Measurements from ENCODE around the gene UGT1A8. TPM values are rescaled to one million over a fixed set of nuclear protein-coding genes. Genes with fewer than 3 reads are reported as not detected.
"Not testable (repeated sequence)": the region's sequence is repeated elsewhere in the genome, so short reads cannot be mapped to it uniquely, and the experiment has no call there.

The UGT1A8 gene
- total and polyA plus RNA-seq, 3 experiments from 2014 or later, result not detected

DNA sequence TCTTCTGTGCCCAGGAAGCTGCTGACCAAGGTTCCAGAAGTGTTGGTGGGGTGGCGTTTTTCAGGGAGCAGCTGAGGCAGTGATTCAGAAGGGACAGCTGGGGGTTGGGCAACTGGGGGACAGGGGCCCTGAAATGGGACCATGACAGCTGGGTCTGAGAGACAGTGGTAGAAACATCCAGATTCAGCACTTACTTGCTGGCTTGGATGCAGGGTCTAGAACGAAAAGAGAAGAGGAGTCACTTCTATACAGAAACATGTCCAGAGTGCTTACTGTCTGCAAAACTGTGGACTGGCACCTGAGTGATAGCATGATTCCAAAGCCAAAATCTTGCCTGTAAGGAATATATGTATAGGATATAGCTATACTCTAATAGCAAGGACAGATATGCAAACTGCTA is 128.4 kb downstream of the UGT1A8 start:
- POLR2A ChIA-PET, result not testable (repeated sequence)

DNA sequence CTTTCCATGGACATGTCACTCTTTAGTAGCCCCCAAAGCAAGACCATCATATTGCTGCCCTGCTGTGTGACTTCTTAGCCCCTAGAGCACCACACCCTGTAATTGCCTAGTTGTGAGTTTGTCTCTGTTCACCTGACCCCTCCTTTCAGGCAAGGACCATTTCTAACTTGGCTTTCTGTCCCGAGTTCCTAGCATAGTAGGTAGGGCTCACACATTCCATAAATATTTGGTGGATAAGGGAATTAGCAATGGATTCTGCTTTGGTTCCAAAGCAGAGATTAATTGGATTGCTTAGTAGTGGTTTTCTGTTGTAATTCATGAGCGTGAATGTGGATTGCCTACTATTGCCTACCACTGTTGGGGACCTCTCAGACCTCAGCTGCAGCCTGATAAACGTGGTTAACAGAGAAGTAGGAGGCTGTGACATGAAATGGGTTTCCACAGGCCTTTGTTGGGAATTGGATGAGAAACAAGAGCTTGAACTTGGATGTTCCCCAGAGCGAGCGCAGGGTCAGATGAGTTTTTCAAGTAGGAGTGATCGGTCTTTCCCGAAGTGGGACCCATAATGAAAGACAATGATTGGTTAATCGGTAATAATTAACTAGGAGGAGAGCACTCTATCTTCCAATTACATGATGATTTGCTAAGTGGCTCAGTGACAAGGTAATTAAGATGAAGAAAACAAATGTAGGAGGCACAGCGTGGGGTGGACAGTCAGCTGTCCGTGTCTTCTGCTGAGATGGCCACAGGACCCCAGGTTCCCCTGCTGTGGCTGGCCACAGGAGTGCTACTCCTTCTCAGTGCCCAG is 129.2 kb downstream of the UGT1A8 start:
- H3K4me1 Mint-ChIP-seq, result no peaks in the 10 kb centered on the region
- H3K27ac ChIP-seq (ENCODE audit: low read depth, low read length), result no peak overlapping the region
- H3K9me3 Mint-ChIP-seq, result peaks cover 7 to 16% (median 12%) of the 10 kb centered on the region in 5 donors
- peaks cover 0 to 8% (median 0%) of the 10 kb centered on the region in 3 donors for H3K36me3 Mint-ChIP-seq
- no peak for DNase-seq
- H3K27me3 ChIP-seq (ENCODE audit: insufficient read depth, low read length, poor library complexity, severe bottlenecking), result no peaks in the 10 kb centered on the region
- H3K36me3 ChIP-seq (ENCODE audit: insufficient read depth, low read length), result no peaks in the 10 kb centered on the region
- no peak overlapping the region for H3K27ac Mint-ChIP-seq
- H3K27me3 Mint-ChIP-seq, result peaks cover 11 to 59% of the 10 kb centered on the region in 2 donors
- ChIA-PET POLR2A (no interaction called here), CTCF (no interaction called here)
- H3K4me1 ChIP-seq (ENCODE audit: insufficient read depth, low read length), result no peaks in the 10 kb centered on the region
- no peak overlapping the region for H3K4me3 ChIP-seq (ENCODE audit: low read length)
- H3K4me3 Mint-ChIP-seq, result no peak overlapping the region
- H3K9me3 ChIP-seq (ENCODE audit: low read length), result no peaks in the 10 kb centered on the region

More for the DNA sequence above, 128.4 kb downstream of the UGT1A8 start:
- H3K4me1 ChIP-seq (ENCODE audit: insufficient read depth, low read length); H3K4me1 Mint-ChIP-seq; DNase-seq; CTCF ChIA-PET; H3K9me3 Mint-ChIP-seq; H3K9me3 ChIP-seq (ENCODE audit: low read length); H3K27ac ChIP-seq (ENCODE audit: low read depth, low read length); H3K36me3 Mint-ChIP-seq; H3K4me3 Mint-ChIP-seq; H3K36me3 ChIP-seq (ENCODE audit: insufficient read depth, low read length); H3K27me3 ChIP-seq (ENCODE audit: insufficient read depth, low read length, poor library complexity, severe bottlenecking); H3K27ac Mint-ChIP-seq; H3K4me3 ChIP-seq (ENCODE audit: low read length): not testable (repeated sequence)
- H3K27me3 Mint-ChIP-seq, result peaks cover 18 to 55% of the 10 kb centered on the region in 2 donors

DNA sequence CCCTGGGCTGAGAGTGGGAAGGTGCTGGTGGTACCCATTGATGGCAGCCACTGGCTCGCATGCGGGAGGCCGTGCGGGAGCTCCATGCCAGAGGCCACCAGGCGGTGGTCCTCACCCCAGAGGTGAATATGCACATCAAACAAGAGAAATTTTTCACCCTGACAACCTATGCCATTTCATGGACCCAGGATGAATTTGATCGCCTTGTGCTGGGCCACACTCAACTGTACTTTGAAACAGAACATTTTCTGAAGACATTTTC is 129.8 kb downstream of the UGT1A8 start:
- H3K9me3 ChIP-seq (ENCODE audit: low read length), result no peaks in the 10 kb centered on the region
- no peak overlapping the region for H3K4me3 ChIP-seq (ENCODE audit: low read length)
- no peaks in the 10 kb centered on the region for H3K36me3 ChIP-seq (ENCODE audit: insufficient read depth, low read length)
- no peak overlapping the region for H3K27ac ChIP-seq (ENCODE audit: low read depth, low read length)
- H3K9me3 Mint-ChIP-seq, result peaks cover 7 to 19% (median 12%) of the 10 kb centered on the region in 5 donors
- no peaks in the 10 kb centered on the region for H3K4me1 ChIP-seq (ENCODE audit: insufficient read depth, low read length)
- no peak for DNase-seq
- peaks cover 0 to 11% (median 0%) of the 10 kb centered on the region in 3 donors for H3K36me3 Mint-ChIP-seq
- no peak overlapping the region for H3K27ac Mint-ChIP-seq
- ChIA-PET POLR2A (no interaction called here), CTCF (no interaction called here)
- H3K4me3 Mint-ChIP-seq, result no peak overlapping the region
- peaks cover 11 to 59% of the 10 kb centered on the region in 2 donors for H3K27me3 Mint-ChIP-seq
- H3K4me1 Mint-ChIP-seq, result no peaks in the 10 kb centered on the region
- no peaks in the 10 kb centered on the region for H3K27me3 ChIP-seq (ENCODE audit: insufficient read depth, low read length, poor library complexity, severe bottlenecking)

DNA sequence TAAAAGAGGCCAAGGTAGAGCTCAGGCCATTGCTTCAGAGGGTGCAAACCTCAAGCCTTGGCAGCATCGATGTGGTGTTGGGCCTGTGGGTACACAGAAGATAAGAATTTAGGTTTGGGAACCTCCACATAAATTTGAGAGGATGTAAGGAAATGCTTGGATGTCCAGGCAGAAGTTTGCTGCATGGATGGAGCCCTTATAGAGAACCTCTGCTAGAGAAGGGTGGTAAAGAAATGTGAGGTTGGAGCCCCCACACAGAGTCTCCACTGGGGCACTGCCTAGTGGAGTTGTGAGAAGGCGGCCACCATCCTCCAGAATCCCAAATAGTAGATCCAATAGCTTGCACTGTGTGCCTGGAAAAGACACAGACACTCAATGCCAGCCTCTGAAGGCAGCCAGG is 133.3 kb downstream of the UGT1A8 start:
- H3K9me3 ChIP-seq (ENCODE audit: low read length); DNase-seq; H3K27ac Mint-ChIP-seq; CTCF ChIA-PET; POLR2A ChIA-PET; H3K36me3 ChIP-seq (ENCODE audit: insufficient read depth, low read length); H3K4me3 ChIP-seq (ENCODE audit: low read length); H3K4me3 Mint-ChIP-seq; H3K4me1 ChIP-seq (ENCODE audit: insufficient read depth, low read length); H3K27me3 ChIP-seq (ENCODE audit: insufficient read depth, low read length, poor library complexity, severe bottlenecking); H3K4me1 Mint-ChIP-seq; H3K27ac ChIP-seq (ENCODE audit: low read depth, low read length): not testable (repeated sequence)
- Mint-ChIP-seq H3K36me3 (peaks cover 0 to 11% (median 0%) of the 10 kb centered on the region in 3 donors), H3K9me3 (peaks cover 7 to 19% (median 12%) of the 10 kb centered on the region in 5 donors), H3K27me3 (peaks cover 12 to 64% of the 10 kb centered on the region in 2 donors)

DNA sequence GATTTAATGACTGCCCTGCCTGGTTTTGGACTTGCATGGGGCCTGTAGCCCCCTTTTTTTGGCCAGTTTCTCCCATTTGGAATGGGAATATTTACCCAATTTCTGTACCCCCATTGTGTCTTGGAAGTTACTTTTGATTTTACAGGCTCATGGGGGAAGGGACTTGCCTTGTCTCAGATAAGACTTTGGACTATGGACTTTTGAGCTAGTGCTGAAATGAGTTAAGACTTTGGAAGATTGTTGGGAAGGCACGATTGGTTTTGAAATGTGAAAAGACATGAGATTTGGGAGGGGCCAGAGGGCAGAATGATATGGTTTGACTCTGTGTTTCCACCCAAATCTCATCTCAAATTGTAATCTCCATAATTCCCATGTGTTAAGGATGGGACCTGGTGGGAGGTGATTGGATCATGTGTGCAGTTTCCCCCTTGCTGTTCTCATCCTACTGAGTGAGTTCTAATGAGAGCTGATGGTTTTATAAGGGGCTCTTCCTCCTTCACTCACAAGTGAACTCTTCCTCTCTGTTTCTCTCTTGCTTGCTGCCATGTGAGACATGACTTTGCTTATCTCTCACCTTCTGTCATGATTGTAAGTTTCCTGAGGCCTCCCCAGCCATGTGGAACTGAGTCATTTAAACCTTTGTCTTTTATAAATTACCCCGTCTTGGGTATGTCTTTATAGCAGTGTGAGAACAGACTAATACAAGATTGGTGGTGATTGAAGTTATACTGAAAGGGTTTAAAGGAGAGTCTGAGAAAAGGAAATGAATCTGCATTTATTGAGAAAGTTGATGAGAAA is 134.0 kb downstream of the UGT1A8 start:
- H3K27me3 ChIP-seq (ENCODE audit: insufficient read depth, low read length, poor library complexity, severe bottlenecking); H3K27ac Mint-ChIP-seq; H3K27ac ChIP-seq (ENCODE audit: low read depth, low read length); CTCF ChIA-PET; POLR2A ChIA-PET; H3K4me1 ChIP-seq (ENCODE audit: insufficient read depth, low read length); H3K4me3 ChIP-seq (ENCODE audit: low read length); H3K4me1 Mint-ChIP-seq; H3K9me3 ChIP-seq (ENCODE audit: low read length); H3K36me3 ChIP-seq (ENCODE audit: insufficient read depth, low read length); DNase-seq: not testable (repeated sequence)
- Mint-ChIP-seq H3K27me3 (peaks cover 12 to 59% of the 10 kb centered on the region in 2 donors), H3K4me3 (peak overlapping the region in 1 of 7 donors; percentile 68), H3K36me3 (peaks cover 0 to 11% (median 0%) of the 10 kb centered on the region in 3 donors), H3K9me3 (peaks cover 7 to 19% (median 12%) of the 10 kb centered on the region in 5 donors)

DNA sequence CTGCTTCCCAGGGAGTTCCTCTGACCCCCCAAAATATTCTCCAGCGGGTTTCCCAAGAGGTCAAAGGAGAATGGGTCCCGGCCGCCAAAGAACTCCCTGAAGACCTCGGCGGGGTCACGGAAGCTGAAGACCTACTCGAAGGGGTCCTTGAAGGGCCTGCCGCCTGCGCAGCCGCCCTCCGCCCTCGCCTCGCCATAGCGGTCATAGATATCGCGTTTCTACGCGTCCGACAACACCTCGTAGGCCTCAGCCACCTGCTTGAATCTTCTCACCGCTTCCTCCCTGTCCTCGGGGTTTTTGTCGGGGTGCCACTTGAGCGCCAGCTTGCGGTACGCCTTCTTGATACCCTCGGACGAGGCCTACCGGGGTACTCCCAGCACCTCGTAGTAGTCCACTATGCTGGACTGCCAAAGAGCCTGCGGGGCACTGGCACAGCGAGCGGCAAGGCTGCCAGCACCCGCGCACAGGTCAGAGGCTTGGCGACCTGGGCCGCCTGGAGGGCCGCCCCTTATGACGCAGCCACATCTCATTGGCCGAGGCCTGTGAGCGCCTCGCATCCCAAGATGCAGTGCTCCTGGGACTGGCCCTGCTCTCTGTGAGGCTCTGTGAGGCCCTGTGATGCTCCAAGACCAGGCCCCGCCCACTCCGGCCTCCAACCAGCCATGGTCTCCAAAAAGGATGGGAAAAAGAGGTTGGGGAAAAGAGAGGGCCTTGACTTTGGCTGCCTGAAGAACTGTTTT is 137.6 kb downstream of the UGT1A8 start:
- Mint-ChIP-seq H3K9me3 (peaks cover 6 to 15% (median 12%) of the 10 kb centered on the region in 5 donors), H3K4me3 (no peak overlapping the region), H3K27ac (no peak overlapping the region), H3K4me1 (no peaks in the 10 kb centered on the region), H3K27me3 (peaks cover 6 to 39% of the 10 kb centered on the region in 2 donors), H3K36me3 (peaks cover 0 to 11% (median 0%) of the 10 kb centered on the region in 3 donors)
- Histone ChIP-seq H3K27me3 (ENCODE audit: insufficient read depth, low read length, poor library complexity, severe bottlenecking) (no peaks in the 10 kb centered on the region), H3K4me1 (ENCODE audit: insufficient read depth, low read length) (no peaks in the 10 kb centered on the region), H3K4me3 (ENCODE audit: low read length) (no peak overlapping the region), H3K27ac (ENCODE audit: low read depth, low read length) (no peak overlapping the region), H3K9me3 (ENCODE audit: low read length) (no peaks in the 10 kb centered on the region), H3K36me3 (ENCODE audit: insufficient read depth, low read length) (no peaks in the 10 kb centered on the region)
- POLR2A ChIA-PET, result no interaction called here
- no peak for DNase-seq
- CTCF ChIA-PET, result no interaction called here

DNA sequence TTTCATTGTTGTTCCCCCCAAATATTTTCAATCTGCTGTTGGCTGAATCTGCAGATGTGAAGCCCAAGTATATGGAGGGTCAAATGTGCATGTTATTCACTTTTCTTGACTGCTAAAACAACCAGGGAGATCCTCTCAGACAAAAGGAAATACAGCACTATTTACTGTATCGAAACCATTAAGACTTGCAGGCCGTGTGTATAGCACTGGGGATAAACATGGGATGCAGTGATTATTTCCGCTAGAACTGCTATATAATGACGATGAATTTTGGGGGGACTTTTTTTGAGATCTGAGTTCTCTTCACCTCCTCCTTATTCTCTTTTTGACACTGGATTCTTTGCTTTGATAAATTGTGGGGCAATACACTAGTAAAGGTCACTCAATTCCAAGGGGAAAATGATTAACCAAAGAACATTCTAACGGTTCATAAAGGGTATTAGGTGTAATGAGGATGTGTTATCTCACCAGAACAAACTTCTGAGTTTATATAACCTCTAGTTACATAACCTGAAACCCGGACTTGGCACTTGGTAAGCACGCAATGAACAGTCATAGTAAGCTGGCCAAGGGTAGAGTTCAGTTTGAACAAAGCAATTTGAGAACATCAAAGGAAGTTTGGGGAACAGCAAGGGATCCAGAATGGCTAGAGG is 139.1 kb downstream of the UGT1A8 start:
- POLR2A ChIA-PET, result no interaction called here

More for the DNA sequence above, 139.1 kb downstream of the UGT1A8 start:
- H3K4me3 Mint-ChIP-seq, result no peak overlapping the region
- H3K4me1 Mint-ChIP-seq, result no peaks in the 10 kb centered on the region
- H3K27me3 ChIP-seq (ENCODE audit: insufficient read depth, low read length, poor library complexity, severe bottlenecking), result no peaks in the 10 kb centered on the region
- peaks cover 0 to 4% (median 0%) of the 10 kb centered on the region in 3 donors for H3K36me3 Mint-ChIP-seq
- no peak overlapping the region for H3K27ac Mint-ChIP-seq
- H3K27ac ChIP-seq (ENCODE audit: low read depth, low read length), result no peak overlapping the region
- H3K27me3 Mint-ChIP-seq, result peaks cover 5 to 34% of the 10 kb centered on the region in 2 donors
- CTCF ChIA-PET, result no interaction called here
- no peak for DNase-seq
- no peaks in the 10 kb centered on the region for H3K9me3 ChIP-seq (ENCODE audit: low read length)
- H3K4me1 ChIP-seq (ENCODE audit: insufficient read depth, low read length), result no peaks in the 10 kb centered on the region
- no peaks in the 10 kb centered on the region for H3K36me3 ChIP-seq (ENCODE audit: insufficient read depth, low read length)
- no peak overlapping the region for H3K4me3 ChIP-seq (ENCODE audit: low read length)
- peaks cover 0 to 5% (median 4%) of the 10 kb centered on the region in 5 donors for H3K9me3 Mint-ChIP-seq
